NCI-H2107 treated with DMSO at 0.1 percent for 48 hours (cell line): Measurements from ENCODE around the gene POLDIP3.

Source experiments
- DNase-seq: peaks from one replicate; lab custom pipeline; 2025; ENCODE audit not compliant: unreplicated experiment; lab: John Stamatoyannopoulos, UW

Gene POLDIP3

DNA sequence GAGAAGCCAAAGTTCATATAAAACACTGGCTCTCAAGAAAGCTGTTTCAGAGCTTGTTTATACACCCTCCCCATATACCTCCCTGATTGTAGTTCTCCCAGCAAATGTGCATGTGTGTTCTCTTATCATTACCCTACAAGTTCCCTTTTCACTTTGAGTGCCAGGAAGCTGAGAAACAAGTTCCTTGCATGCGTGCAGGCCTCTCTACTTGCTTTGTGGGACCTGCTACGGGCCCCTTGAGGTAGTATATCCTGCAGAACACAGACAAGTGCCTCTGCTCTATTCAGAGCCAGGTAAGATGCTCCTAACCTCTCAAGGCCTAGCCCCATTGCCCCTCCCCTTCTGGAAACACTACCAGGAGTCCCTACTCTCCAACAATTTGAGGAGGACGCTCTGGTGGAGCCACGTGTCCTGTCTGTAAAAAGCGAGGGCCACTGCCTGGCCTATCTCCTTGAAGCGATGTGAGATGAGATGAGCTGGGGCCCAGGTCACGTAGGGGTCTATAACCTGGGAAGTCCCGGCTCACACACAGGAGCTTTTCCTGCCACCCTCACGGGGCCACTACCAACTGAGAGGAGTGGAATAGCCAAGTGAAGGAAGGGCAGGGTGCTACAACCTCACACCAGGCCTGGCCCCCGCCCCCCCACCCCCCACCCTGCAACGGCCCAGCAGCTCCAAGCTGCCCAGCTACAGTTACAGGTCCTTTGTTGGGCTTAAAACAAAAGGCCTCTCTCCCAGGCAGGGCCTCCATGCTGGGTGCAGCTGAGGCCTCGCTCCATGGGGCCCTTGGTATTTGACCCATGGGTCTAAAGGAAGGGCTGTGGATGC is 28.3 kb upstream of the POLDIP3 start:
- no peak for DNase-seq

DNA sequence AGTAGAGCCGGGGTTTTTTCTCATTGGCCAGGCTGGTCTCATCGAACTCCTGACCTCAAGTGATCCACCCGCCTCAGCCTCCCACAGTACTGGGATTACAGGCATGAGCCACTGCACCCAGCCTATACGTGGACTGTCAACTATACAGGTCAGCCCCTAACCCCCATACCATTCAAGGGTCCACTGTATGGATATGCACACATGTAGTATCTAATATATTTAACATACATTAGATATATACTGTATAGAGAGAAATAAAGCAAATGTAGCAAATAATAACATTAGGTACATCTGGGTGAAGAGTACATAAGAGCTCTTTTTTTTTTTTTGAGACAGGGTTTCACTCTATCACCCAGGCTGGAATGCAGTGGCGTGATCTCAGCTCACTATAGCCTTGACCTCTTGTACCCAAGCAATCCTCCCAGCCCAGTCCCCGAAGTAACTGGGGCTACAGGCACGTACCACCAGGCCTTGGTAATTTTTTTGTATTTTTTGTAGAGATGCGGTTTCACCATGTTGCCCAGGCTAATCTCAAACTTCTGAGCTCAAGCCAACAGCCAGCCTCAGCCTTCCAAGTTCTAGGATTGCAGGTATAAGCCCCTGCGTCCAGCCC is 27.2 kb upstream of the POLDIP3 start:
- no peak for DNase-seq

- no peak for DNase-seq
Observed at GRCh38 chr22:42639541-42640241, 25.0 kb upstream of the POLDIP3 start.

DNA sequence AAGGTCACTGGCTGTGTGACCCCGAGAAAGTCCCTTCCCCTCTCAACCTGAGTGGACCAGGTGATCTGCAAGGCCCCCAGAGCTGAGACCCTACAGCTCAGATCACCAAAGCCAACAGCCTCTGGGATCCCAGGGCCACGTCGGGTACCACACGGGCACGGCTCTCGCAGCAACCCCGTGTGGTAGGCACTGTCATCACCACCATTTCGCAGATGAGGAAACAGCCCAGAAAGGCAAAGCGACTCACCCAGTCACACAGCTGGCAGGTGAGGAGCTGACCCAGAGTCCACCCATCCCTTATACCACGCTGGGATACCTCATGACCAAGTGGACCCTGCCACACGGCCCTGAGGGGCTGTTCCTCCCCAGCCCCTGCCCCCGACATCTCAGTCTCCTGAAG is 22.9 kb upstream of the POLDIP3 start:
- no peak for DNase-seq

DNA sequence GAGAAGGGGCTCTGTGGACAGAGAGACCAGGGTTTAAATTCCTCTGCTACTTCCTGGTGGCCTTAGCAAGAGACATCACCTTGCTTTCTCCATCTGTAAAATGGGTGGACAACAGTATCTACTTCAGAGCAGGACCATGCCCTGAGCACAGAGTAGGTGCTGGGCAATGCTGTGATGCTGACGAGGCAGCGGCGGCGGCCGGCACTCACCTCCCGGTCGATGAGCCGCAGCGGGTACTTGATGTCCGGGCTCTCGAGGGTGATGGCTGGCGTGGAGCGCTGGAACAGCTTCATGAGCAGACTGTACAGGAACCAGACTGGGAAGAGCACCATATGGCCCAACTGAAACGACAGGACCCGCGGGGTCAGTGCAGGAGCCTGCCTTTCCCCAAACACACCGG is 21.8 kb upstream of the POLDIP3 start:
- no peak for DNase-seq

- DNase-seq: no peak
Observed at GRCh38 chr22:42635531-42635930, 20.8 kb upstream of the POLDIP3 start.

DNA sequence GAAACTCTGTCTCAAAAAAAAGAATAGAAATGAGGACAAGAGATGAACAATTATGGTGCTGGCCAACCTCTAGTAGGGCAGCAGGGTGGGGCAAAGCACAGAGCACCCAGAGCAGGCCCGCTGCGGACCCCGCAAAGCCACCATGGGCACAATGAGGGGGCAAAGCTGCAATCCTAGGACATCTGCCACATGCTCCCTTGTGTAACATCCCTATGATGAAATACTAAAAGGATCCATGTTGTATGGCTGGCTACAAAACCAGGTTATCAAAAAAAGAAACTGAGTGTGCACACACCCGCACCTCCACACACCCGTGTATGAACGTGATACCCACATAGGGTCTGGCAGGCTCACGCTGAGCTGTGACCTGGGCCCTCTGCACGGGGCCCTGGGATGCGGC is 18.3 kb upstream of the POLDIP3 start:
- DNase-seq: no peak

DNA sequence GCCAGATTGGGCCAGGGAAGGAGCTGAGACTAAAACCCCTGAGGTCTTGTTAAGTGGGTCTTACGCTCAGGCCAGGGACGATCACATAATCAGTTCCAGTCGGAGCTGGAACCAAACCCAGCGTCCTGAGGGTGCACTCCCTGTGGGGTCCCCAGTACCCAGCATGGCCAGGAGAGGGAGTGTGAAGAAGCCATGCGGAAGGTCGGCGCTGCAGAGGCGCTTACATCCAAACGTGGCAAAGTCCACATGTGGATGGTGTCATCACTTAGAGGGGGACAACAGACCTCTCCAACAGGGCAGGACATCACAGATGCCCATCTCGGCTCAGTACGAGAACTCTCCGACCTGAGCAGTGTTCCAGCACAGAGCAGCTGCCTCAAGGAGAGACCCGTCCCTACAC is 17.4 kb upstream of the POLDIP3 start:
- DNase-seq: no peak

DNA sequence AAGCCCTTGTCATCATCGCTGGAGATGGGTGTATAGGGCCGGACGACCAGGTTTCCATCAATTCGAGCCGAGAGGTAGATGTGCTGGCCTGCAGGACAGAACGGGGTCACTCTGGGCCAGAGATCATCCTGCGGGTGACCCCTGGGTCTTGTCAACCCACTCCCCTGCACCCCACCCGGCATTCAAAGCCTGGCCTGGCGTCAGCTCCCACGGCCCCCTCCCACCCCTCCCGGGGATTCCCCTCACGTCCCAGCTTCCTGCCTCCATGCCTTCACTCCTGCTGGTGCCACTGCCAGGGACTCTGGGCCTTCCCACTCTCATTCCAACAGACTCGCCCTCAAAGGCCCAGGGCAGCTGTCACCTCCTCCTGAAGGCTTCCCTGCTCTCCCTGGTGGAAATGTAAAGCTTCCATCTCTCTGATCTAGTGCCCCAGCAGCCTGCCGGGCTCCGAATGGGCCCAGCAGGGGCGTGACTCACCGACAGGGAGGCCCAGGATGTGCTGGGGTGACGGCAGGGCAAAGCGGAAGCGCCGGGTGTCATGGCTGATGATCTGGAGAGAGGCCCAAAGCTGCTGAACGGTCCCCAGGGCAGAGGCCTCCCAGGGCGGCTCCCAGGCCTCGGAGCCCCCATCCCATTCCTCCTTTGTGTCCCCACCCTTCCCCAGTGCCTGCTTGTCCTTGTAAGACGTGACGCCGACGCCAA is 16.4 kb upstream of the POLDIP3 start:
- DNase-seq: no peak

- no peak for DNase-seq
Observed at GRCh38 chr22:42630211-42630610, 15.5 kb upstream of the POLDIP3 start.

DNA sequence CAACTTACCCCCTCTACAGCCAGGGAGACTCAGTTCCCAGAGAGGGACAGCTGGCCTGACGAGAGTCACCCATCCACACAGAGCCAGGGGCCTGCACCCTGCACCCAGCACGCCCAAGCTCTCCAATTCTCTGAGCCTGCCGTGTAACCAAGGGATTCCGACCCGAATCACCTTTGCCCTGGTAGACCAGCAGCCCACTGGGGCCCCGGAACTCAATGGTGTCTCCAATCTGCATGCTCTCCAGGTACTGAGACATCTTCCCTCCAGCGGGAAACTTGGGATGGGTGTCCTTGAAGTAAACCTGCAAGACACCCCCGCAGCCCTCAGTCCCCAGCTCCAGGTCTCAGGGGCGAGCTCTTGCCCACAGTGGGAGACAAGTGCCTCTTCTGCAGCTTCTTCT is 13.3 kb upstream of the POLDIP3 start:
- no peak for DNase-seq

- no peak for DNase-seq
Observed at GRCh38 chr22:42626951-42627625, 12.4 kb upstream of the POLDIP3 start.

DNA sequence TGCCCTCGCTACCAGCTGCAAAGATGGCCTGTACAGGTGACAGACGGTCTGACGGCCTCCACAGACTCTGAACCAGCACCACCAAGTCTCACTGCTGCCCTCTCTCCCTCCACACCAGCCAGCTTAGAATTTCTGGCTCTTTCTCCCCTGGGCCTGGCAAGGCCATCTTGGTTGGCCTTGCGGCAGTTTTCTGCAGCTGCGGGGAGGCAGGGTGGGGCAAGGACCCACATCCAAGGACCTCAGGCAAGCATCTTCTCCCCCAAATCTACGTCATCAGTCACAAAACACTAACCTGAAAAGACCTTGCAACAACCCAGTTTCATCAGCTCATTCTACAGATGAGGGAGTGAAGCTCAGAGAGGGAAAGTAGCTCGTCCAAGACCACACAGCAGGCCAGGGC is 11.7 kb upstream of the POLDIP3 start:
- no peak for DNase-seq

DNA sequence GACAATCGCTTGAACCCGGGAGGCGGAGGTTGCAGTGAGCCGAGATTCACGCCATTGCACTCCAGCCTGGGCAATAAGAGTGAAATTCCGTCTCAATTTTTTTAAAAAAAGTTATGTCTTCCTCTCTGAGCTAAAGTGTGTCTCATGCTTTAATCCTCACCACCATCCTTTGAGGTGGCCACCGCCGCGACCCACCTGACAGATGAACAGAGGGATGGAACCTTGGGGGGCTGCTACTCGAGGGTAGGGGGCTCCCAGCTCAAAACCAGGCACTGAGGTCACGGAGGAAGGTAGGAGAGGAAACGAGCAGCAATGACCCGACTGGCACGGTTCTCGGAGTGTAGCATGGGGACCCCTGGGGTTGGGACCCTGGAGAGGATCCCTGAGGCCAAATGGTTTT is 10.7 kb upstream of the POLDIP3 start:
- no peak for DNase-seq

GRCh38 chr22:42624551-42625106 is 9.9 kb upstream of the POLDIP3 start:
- DNase-seq: no peak

DNA sequence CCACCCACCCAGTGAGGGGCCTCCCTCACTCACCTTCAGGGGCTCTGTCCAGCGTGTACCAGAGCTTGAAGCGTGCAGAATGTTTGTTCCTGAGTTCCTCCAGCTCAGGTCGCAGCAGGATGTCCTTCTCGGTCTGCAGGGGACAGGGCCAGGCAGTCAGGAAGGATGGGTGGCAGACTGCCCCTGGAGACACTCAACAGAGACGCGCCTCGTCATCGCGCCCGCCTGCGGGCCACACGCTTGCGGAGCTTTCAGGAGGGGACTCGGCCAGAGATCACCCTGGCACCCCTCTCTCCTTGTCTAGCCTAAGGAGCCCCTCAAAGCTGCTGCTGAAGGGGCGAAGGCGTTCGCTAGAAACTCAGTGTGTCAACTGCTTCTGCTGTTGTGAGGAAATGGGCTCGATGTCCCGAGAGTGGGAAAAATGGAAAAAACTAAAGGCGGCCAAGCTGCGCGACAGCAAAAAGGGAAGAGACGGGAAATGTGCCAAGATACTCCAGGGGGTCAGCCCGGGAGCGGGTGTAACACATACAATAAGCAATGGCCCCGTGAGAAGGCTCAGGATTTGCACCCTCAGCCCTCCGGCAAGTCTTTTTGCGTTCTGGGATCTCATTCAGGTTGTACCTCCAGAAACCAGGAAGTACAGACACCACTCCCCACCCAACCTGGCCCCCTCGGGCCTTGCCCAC is 9.2 kb upstream of the POLDIP3 start:
- no peak for DNase-seq

DNA sequence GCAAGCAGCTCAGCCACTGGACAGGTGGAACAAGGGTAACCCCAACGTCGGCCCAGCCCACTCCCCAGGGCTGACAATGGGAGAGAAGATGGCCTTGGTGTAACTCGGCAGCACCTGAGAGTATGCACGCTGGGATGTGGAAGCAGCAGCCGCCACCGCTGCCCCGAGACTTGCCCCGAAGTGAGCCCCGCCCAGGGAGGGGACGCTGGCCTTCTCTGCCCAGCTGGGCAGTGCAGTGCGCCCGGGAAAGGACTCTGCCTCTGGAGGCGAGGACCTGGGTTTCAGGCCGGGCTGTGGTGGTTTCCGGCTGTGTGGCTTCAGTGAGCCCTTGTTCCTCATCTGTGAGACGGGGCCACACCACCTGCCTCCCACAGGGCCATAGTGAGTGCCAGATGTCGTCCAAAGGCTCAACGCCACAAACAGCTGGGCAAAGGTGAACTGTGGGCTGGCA is 8.6 kb upstream of the POLDIP3 start:
- DNase-seq: no peak

DNA sequence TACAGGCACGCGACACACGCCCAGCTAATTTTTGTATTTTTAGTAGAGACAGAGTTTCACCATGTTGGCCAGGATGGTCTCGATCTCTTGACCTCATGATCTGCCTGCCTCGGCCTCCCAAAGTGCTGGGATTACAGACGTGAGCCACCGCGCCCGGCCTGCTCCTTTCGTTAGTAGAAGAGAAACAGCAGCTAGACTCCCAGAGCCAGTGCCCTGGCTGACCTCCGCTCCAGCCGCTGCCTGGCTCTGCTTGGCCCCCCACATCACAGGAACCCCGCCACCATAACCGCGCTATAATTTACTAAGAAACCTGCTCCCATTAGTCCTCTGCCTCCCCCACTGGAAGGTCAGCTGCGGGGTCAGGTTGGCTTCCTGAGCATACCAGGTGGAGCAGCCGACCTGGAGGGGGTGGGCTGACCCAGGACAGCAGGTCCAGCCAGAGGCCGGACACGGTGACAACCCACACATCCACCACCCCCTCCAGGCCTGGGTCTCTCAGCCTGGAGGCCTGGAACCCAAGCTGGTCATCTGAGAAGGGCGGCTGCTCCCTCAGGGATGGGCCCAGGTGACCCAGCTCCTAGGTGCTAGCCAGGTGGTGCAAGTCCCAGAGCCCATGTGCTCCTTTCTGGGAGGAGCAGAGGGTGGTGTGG is 7.5 kb upstream of the POLDIP3 start:
- DNase-seq: no peak

DNA sequence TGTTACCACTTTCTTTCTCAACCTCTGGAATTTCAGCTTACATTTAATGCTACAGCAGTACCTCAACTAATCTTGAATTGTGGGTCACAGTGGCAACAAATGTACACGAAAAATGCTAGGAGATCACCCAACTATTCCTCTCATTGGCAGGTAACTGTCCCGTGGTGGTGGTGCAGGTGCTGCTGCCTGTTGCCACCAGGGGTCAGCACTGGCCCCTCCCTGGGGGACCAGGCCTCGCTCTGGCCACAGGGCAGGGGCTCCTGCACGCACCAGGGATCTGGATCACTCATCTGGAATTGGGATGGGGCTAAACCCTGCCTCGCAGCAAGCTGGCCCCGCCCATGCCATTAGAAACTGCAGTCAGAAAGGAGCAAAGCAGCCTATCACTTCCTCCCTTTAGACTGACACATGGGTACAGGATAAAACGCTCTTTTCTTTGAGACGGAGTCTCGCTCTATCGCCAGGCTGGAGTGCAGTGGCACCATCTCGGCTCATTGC is 6.9 kb upstream of the POLDIP3 start:
- no peak for DNase-seq
